Activated CD4-positive, CD25-positive, alpha-beta regulatory T cell treated with anti-CD3 and anti-CD28 coated beads, Interleukin-2, amount 50 U/mL, for 16 hours (primary cell): ENCODE results near the gene TARBP2.
A peak's percentile ranks its signal among the peaks of the same experiment; 100 is the strongest.
"Not testable (repeated sequence)": the region's sequence is repeated elsewhere in the genome, so short reads cannot be mapped to it uniquely, and the experiment has no call there.

ENCODE experiments used
- DNase-seq: peaks from one replicate; pipeline ENCODE4 v3.0.0-alpha.2; 2020; ENCODE audit warnings: low read depth, low spot score

TARBP2 gene

DNA sequence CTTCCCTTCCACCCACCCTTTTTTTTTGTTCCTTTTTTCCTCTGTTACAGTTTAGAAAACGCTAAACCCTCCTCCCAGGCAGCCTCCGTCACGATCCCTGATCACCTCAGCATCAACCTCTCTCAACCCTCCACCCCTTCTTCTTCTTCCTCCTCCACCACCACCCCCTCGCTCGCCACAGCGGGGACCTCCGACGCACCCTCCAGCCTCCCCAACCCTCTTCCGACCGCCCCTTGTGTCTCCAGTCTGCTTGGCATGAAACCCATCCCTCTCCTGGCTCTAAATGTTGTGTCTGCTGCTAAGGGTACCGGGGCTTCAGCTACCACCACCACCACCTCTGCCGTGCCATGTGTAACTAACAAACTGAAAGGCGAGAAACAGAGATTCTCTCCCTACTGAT is 26.3 kb upstream of the TARBP2 start:
- no peak for DNase-seq

DNA sequence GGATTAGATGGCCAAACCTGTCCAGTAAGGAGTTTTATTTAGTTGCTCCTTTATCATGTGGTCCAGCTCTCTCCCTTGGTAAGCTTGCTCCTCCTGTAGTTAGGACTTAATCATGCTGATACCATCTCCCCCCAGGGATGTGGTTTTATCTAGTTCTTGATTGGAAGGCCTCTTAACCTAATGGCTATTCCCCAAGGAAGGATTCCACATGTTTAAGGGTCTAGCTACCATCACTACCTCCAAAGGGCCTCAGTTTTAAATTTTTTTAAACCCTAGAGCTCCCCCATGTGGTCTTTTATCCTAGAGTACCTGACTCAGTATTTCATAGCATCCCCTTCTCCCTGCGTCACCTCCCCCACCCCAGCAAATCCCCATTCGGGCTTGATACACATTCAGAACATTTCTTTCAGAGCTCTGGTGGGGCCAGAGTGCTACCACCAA is 24.3 kb upstream of the TARBP2 start:
- no peak for DNase-seq

- no peak for DNase-seq
Measured at GRCh38 chr12:53478865-53479264, 22.2 kb upstream of the TARBP2 start.

- no peak for DNase-seq
Measured at GRCh38 chr12:53479331-53479730, 21.8 kb upstream of the TARBP2 start.

DNA sequence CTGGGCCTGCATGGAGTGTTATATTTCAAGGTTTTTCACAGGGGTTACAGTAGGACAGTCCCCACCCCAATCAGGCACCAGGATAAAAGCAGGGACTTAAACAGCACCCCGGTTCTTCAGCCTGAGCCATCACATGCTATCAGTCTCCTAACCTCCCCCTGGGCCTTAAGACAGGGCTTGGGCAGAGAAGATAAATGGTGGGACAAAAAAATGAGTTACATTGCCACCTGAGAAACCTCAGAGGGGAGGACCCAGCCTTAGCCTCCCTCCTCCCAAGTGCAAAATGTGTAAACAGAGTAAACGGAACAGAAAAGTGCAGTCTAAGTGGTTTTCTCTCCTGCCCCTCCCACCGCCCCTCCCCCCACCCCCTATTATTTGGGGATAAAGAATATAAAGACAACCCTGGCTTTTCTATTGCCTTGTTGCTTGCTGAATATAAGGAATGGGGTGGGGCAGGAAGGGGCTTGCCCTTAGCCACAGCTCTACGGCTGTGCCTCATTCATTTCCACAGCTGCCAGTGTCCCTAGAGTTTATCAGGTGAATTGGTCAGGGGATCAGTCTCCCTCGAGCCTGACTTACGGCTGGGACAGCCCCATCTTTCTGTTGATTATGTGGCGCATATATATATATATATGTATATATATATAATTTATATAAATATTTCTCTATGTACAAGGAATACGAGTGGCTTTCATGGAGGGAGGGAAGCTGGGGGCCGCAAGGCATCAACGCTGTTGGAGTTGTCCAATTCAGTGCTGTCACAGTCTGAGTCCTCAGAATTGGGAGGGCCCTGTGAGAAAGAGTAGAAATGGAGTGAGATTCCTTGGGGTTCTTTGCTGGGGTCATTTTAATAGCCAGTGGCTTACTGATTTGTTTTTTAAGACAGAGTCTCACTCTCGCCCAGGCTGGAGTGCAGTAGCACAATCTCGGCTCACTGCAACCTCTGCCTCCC is 20.3 kb upstream of the TARBP2 start:
- no peak for DNase-seq

DNA sequence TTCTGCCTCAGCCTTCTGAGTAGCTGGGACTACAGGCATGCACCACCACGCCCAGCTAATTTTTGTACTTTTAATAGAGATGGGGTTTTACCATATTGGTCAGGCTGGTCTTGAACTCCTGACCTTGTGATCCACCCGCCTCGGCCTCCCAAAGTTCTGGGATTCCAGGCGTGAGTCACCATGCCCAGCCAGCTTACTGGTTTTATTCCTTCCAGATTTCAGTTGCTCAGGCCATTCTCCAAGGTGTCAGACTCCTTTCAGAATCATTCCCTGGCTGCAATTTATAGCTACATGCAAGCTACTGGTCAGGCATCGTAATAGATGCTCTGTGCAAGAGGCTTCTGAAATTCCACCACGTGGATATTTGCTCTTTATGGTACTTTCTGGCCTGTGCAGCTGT is 19.6 kb upstream of the TARBP2 start:
- not testable (repeated sequence) for DNase-seq

GRCh38 chr12:53481939-53482586 is 19.0 kb upstream of the TARBP2 start:
- no peak for DNase-seq

DNA sequence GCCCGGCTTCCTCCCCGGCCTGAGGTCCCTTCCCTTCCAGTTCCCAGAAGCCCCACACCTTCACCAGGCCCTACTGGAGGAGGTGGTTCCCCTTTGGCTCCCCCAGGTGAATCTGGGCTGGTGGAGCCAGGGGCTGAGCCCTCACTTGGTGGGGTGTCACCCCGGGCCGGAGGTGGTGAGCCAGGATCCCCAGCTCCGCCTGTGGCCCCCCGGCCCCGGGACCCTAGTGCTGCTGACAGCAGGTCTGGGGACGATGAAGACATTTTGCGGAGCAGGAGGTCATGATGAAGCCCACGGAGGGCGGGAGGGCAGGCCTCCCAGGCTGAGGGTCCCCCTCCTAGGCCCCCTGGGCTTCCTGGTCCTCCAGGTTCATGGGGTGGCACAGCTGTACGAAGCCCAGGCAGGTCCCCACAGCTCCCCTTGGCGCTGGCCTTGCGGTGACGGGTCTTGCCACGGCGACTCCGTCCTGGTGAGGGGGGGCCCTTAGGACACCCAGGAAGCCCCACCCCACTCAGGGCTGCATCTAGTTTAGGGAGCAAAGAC is 18.4 kb upstream of the TARBP2 start:
- no peak for DNase-seq

GRCh38 chr12:53483225-53483978 is 17.7 kb upstream of the TARBP2 start:
- DNase-seq = no peak

DNA sequence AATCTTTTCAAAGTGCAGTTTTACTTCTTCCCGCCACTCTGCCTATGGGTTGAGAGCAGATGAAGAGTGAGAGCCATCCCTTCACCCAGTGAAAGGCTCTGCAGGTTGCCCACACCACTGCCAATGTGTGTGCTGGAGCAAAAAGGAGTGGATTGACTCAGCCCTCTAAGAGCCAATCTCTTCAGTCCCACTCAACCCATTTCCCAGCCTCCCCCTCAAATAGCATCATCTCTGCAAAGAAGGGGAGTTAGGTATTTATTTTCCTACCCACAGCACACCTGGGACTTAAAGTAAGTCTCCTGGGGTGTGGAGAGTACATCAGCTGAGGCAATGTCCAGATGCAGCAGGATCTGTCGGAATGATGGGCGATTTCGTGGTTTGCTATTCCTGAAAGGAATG is 17.1 kb upstream of the TARBP2 start:
- no peak for DNase-seq

GRCh38 chr12:53484686-53485575 is 16.2 kb upstream of the TARBP2 start:
- DNase-seq = no peak

GRCh38 chr12:53485955-53486735 is 14.9 kb upstream of the TARBP2 start:
- no peak for DNase-seq

DNA sequence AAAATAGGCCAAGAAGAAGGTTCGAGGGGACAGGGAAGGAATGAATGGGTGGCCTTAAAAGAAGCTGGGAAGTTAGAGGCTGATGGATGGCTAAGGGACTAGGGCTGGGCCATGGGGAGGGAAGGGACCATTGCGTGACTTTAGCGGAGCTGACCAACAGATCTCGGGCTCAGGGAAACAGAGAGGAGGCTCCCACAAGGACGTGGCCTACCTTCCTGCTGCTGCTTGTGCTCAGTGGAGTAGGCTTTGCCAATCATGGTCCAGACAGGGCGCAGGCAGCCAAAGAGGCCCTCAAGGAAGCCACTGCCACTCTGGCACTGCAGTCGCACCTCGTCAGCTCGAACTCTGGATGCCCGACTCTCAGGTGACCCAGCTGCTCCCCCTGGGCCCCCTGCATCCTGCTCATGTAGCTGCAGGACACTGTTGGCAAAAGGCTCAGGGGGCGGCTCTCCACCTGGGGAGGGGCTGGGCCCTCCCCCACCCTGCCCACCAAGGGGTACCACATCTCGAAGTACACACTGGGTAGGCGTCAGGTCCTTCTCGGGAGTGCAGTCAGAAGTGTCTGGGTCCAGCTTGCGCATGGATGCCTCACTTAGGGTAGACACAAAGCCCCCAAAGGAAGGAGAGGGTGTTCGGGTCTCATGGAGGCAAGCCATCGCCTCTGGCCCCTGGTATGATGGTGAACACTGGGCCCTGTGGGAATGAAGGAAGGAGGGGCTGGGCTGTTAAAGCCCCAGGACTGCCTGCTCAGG is 14.2 kb upstream of the TARBP2 start:
- DNase-seq = no peak

- no peak for DNase-seq
Measured at GRCh38 chr12:53489242-53489864, 11.7 kb upstream of the TARBP2 start.

DNA sequence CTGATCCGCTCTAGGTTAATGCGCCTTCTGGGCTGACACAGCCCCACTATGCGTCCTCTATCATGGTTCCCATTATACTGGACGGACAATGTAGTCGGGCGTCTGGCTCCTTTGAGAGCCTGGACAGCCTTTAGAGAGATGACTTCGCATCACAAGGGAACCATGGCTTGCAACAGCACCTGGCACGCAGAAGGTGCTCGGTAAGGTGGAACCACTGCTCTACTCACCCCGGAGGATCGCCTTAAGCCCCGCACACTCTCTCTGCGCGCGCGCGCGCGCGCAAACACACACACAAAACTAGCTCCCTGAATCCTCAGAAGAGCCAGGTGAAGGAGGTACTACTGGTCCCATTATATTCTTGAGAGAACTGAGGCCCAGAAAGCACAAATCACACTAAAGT is 8.9 kb upstream of the TARBP2 start:
- DNase-seq = no peak

- DNase-seq = peak; percentile 73
Measured at GRCh38 chr12:53492830-53493609, 8.1 kb upstream of the TARBP2 start.

- no peak for DNase-seq
Measured at GRCh38 chr12:53493610-53494391, 7.3 kb upstream of the TARBP2 start.
